Endothelial cell of hepatic sinusoid (primary cell): Measurements from ENCODE around the gene LARP1B.
"Not testable (repeated sequence)": the region's sequence is repeated elsewhere in the genome, so short reads cannot be mapped to it uniquely, and the experiment has no call there.

ENCODE experiments used
- in situ Hi-C: cut with HindIII; loops from 2 replicates; pipeline ENCODE4 v1.10.0; 2017; ENCODE audit warnings: low sequenced_read_pairs

The LARP1B gene

GRCh38 chr4:128060699-128061565 is at the start of gene LARP1B:
Gene LARP1B, plus strand, starts transcription at chr4:128061312. Its CDS starts 13,640 bp downstream, at chr4:128074952.
- in situ Hi-C loops = no loop called here

GRCh38 chr4:128025319-128025718 is 35.8 kb upstream of the LARP1B start:
- in situ Hi-C loops = no loop called here

GRCh38 chr4:128029907-128030306 is 31.2 kb upstream of the LARP1B start:
- in situ Hi-C loops = no loop called here

- in situ Hi-C loops = no loop called here
Observed at GRCh38 chr4:128031756-128032384, 29.2 kb upstream of the LARP1B start.

GRCh38 chr4:128039568-128039967 is 21.5 kb upstream of the LARP1B start:
- in situ Hi-C loops = no loop called here

- in situ Hi-C loops = loop anchor here (5.0 kb wide), 1 partner anchor 65 kb away; no protein-coding TSS in a partner anchor
Observed at GRCh38 chr4:128047019-128047418, 14.1 kb upstream of the LARP1B start.

GRCh38 chr4:128047514-128047913 is 13.6 kb upstream of the LARP1B start:
- in situ Hi-C loops = loop anchor here (5.0 kb wide), 1 partner anchor 65 kb away; no protein-coding TSS in a partner anchor

GRCh38 chr4:128051229-128051628 is 9.9 kb upstream of the LARP1B start:
- in situ Hi-C loops = not testable (repeated sequence)

- in situ Hi-C loops = not testable (repeated sequence)
Observed at GRCh38 chr4:128054907-128055306, 6.2 kb upstream of the LARP1B start.

- in situ Hi-C loops = not testable (repeated sequence)
Observed at GRCh38 chr4:128055441-128056206, 5.5 kb upstream of the LARP1B start.

GRCh38 chr4:128056396-128056795 is 4.7 kb upstream of the LARP1B start:
- in situ Hi-C loops = no loop called here

GRCh38 chr4:128060121-128060698 is 902 bp upstream of the LARP1B start:
- in situ Hi-C loops = no loop called here

- in situ Hi-C loops = no loop called here
Observed at GRCh38 chr4:128061566-128062536, 739 bp downstream of the LARP1B start.

- in situ Hi-C loops = not testable (repeated sequence)
Observed at GRCh38 chr4:128066453-128066820, 5.3 kb downstream of the LARP1B start.

- in situ Hi-C loops = no loop called here
Observed at GRCh38 chr4:128068918-128069317, 7.8 kb downstream of the LARP1B start.

- in situ Hi-C loops = no loop called here
Observed at GRCh38 chr4:128076464-128076863, 15.4 kb downstream of the LARP1B start.

GRCh38 chr4:128095293-128095692 is 34.2 kb downstream of the LARP1B start:
- in situ Hi-C loops = not testable (repeated sequence)

GRCh38 chr4:128107766-128108165 is 46.7 kb downstream of the LARP1B start:
- in situ Hi-C loops = no loop called here

GRCh38 chr4:128123036-128123435 is 61.9 kb downstream of the LARP1B start:
- in situ Hi-C loops = no loop called here

- in situ Hi-C loops = loop anchor here (10.0 kb wide), 1 partner anchor 186 kb away; no protein-coding TSS in a partner anchor
Observed at GRCh38 chr4:128130621-128131020, 69.5 kb downstream of the LARP1B start.
